H54 (cell line): Measurements from ENCODE around the gene RASGRF1.

Source experiments
- DNase-seq: peaks from one replicate; pipeline ENCODE4 v3.0.0; 2011; ENCODE audit warnings: low spot score, mixed read lengths; ENCODE audit not compliant: insufficient read length
- FAIRE-seq: peaks from 3 replicates; lab custom pipeline; 2011; peaks lifted over from hg19 to GRCh38; lab: Jason Lieb, UNC
- POLR2A ChIP-seq: IDR thresholded peaks from 2 replicates; pipeline ENCODE4 v1.6.1; 2011; ENCODE audit warnings: low read depth, mild to moderate bottlenecking, low read length

RASGRF1 gene

GRCh38 chr15:79090487-79091203, at the start of gene RASGRF1:
Gene RASGRF1 (minus strand): TSS chr15:79090780. CDS start chr15:79090498, 282 bp downstream.
- FAIRE-seq (no peak), DNase-seq (no peak)
- no peak for TF ChIP-seq POLR2A

DNA sequence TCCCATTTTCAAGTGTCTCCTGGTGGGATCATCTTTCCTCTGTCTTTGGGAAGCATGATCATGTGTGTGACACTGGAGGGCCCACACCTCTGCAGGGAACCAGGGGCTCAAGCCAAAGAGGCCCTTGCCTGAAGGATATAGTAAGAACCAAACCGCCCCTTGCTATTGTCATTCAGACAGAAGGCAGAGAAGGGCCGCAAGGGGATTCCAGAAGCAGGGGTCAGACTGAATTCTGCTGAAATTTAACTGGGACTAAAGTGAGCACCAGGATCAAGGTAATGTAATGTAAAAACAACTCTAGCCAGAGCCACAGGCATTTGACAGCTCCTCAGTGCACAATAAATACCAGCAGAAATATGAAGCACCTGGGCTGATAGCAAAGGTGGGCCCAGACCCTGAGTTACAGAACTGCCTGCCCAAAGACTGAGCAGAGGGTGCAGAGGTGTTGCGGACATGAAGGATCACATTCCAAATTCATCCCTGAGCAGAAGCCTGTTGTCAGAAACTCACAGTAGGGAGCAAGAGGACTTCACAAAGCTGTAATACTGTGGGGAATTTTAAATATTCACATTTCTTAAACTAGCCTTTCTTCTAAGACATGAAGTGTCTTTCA, 46.0 kb upstream of the RASGRF1 start:
- TF ChIP-seq POLR2A, result no peak
- DNase-seq (no peak), FAIRE-seq (no peak)

GRCh38 chr15:79133309-79133708, 42.7 kb upstream of the RASGRF1 start:
- FAIRE-seq (no peak), DNase-seq (no peak)
- TF ChIP-seq POLR2A, result no peak

DNA sequence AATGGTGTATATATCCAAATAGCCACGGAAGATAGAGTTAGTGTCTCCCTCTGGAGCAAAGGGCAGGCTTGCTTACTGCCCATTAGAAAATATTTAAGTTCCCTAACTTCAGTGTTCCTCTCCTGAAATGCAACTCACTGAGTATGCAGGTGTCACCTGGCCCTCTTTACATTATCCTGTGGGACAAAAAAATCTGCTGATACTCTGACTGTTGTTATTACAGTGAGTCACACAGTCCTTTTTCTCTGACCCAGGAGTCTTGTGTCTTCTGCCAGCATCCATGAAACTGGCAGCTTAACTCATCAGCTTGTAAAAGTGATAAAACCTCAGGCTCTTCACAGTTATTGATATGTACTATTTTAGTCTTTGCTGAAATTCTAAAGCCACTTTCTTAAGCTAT, 42.2 kb upstream of the RASGRF1 start:
- no peak for TF ChIP-seq POLR2A
- no peak for FAIRE-seq
- DNase-seq, result no peak

- FAIRE-seq (no peak), DNase-seq (no peak)
- TF ChIP-seq POLR2A, result no peak
Measured at GRCh38 chr15:79132361-79132760, 41.8 kb upstream of the RASGRF1 start.

DNA sequence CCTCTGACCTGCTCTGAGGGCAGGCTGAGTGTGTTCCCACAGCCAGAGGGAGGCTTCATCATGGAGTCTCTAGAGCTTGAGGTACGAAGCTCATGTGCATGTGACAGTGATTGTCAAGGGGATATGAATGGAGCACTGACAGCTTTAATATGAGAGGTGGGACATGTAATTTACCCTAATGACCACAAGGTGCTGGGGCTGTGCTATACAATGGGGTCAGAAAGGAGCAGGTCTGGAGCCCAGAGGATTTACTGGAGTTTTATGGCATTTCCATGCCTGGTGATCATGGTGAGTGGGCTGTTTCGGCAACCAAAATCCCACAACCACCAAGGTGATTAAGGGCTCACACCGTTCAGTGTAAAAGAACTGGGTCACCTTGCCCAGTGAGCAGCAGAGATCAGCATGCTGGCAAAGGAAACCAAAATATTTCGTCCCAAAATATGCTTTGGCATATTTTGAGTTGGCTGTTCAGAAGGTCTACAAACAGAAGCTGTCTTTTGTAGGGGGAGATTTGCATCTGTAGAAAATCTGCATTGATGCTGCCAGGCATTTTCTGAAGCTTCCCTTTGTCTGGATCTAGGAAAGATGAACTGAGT, 40.1 kb upstream of the RASGRF1 start:
- FAIRE-seq, result no peak

DNA sequence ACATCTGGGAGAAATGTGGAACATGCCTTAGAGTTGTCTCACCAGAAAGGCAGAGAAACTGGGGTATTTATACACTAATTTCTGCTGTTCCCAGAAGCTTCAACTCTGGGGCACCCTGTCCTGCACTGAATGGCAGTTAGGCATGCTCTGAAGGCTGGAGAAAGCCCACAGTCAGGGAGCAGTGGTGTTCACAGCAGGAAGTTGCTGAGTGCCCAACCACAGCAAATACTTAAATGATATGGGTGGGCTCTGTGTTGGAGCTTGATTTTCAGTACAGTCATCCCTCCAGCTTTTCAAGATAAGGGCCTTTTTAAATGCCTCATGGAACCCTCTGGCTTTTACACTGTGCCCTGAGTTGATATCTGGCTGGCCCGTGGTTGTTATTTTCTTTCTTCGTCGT, 38.7 kb upstream of the RASGRF1 start:
- FAIRE-seq (no peak), DNase-seq (no peak)
- no peak for TF ChIP-seq POLR2A

More for the DNA sequence above, 40.1 kb upstream of the RASGRF1 start:
- DNase-seq, result no peak
- TF ChIP-seq POLR2A, result no peak

DNA sequence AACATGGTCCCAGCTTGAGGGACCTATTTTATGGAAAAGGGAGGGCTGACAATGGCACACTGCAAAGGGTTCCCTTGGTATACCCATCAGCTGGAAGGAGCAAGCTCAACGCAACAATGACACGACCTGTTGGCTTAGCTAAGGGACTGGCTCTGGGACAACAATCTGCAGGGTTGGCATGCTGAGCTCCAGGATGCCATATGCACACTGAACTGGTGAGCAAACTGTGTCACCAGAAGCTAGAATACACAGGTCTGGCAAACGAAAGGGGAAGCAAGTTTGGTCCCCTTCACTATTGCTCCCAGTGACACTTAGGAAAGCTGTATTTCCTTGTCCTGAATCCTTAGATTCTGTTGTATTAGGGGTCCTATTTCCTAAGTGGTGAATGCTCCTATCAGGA, 38.0 kb upstream of the RASGRF1 start:
- no peak for DNase-seq
- no peak for TF ChIP-seq POLR2A
- no peak for FAIRE-seq

DNA sequence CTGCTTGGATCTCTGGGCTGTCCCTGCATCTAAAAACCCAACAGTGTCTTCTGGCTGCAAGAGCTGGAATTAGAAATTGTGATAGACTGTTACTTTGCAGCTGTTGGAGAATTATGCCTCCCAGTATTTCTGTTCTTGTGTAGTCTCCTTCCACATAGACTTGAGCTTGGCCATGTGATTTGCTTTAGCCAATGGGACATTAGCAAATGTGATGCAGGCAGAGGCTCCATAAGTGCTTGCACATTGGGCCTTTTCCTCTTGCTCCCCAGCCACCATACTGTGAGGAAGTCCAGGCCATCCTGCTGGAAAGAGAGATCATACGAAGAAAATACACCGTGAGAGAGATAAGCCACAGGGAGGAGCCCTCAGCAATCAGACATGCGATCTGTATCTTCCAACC, 33.8 kb upstream of the RASGRF1 start:
- DNase-seq (no peak), FAIRE-seq (no peak)
- no peak for TF ChIP-seq POLR2A

- no peak for TF ChIP-seq POLR2A
- FAIRE-seq (no peak), DNase-seq (no peak)
Measured at GRCh38 chr15:79122991-79123390, 32.4 kb upstream of the RASGRF1 start.

- DNase-seq (no peak), FAIRE-seq (no peak)
- no peak for TF ChIP-seq POLR2A
Measured at GRCh38 chr15:79122391-79122790, 31.8 kb upstream of the RASGRF1 start.

DNA sequence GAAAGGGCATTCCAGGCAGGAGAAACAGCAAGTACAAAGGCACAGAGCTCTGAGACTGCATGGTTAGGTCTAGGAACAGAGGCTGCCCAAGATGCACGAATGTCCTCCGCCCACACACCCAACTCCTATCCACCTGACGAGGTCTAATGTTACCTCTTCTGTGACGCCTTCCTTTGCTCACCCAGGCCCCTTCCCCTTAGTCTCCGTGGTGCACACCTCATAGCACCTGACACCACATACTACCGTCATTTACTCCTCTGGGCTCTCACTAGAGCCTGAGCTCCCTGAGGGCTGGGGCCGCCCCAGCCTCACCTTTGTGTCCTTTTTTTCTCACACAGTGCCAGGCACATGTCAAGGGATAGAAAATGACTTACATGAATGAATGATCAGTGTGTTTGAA, 31.0 kb upstream of the RASGRF1 start:
- TF ChIP-seq POLR2A, result no peak
- FAIRE-seq, result no peak
- no peak for DNase-seq

DNA sequence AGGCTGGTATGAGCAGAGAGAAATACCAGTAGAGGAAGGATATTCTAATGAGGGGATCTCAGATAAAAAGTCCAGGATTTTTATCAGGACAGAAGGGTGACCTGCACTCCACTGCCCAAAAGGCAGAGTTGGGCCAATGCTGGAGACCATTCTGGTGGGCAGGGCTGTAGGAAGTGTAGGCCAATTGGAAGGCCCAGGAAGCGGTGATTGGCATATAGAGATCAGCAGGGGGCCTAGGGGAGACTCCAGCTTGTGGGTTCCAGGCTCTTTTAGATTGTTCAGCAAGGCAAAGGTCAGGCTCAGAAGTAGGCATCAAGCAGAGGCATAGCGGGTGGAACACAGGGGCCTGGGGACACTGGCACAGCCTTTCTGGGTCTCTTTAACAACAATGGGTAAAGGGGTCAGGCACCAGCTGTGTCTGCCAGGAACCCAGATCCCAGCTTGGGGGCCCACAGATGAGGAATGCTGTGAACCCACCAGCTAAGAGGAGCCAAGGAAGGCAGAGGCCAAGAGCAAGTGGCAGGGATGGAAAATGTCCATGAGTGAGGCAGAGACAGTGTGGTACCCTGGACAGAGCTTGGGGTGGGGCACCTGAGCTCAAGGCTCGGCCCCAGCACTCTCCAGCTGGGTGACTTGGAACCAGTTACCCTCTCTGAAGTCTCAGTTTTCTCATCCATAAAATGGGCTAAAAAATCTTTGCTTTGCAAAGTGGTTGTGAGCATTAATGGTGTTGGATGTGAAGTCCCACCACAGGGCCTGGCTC, 27.0 kb upstream of the RASGRF1 start:
- FAIRE-seq (no peak), DNase-seq (no peak)
- no peak for TF ChIP-seq POLR2A

- TF ChIP-seq POLR2A, result no peak
- no peak for DNase-seq
- no peak for FAIRE-seq
Measured at GRCh38 chr15:79116771-79117170, 26.2 kb upstream of the RASGRF1 start.
